Smooth muscle cell (in vitro differentiated cells): ENCODE measurements around the gene MSRB3. TPM values are rescaled to one million over a fixed set of nuclear protein-coding genes. Genes with fewer than 3 reads are reported as not detected.

Experiments
- DNase-seq: peaks from one replicate; lab custom pipeline; 2025; ENCODE audit not compliant: unreplicated experiment; lab: John Stamatoyannopoulos, UW
- H2AFZ ChIP-seq: fragments of 200-600 bp; sonication (generic); 2 replicates; pipeline ENCODE4 v1.6.0; 2016; ENCODE audit warnings: antibody characterized with exemption, low read depth, mild to moderate bottlenecking
- H3F3A ChIP-seq: fragments of 200-600 bp; sonication (generic); 2 replicates; pipeline ENCODE4 v1.6.0; 2017; ENCODE audit warnings: antibody characterized with exemption, low read depth
- H3K27ac ChIP-seq: fragments of 200-600 bp; sonication (generic); 2 replicates; pipeline ENCODE4 v1.5.1; 2016; ENCODE audit warnings: low read depth, mild to moderate bottlenecking
- H3K27me3 ChIP-seq: fragments of 200-600 bp; sonication (generic); 2 replicates; pipeline ENCODE4 v1.6.1; 2016; ENCODE audit warnings: low read depth, mild to moderate bottlenecking
- H3K36me3 ChIP-seq: fragments of 200-600 bp; sonication (generic); 2 replicates; pipeline ENCODE4 v1.5.1; 2016; ENCODE audit warnings: low read depth
- H3K4me1 ChIP-seq: fragments of 200-600 bp; sonication (generic); 2 replicates; pipeline ENCODE4 v1.5.1; 2016; ENCODE audit warnings: low read depth
- H3K4me2 ChIP-seq: fragments of 200-600 bp; sonication (generic); 2 replicates; pipeline ENCODE4 v1.6.0; 2016; ENCODE audit warnings: mild to moderate bottlenecking
- H3K4me3 ChIP-seq: fragments of 200-600 bp; sonication (generic); 2 replicates; pipeline ENCODE4 v1.5.1; 2016; ENCODE audit warnings: mild to moderate bottlenecking
- H3K79me2 ChIP-seq: fragments of 200-600 bp; sonication (generic); 2 replicates; pipeline ENCODE4 v1.6.0; 2016; ENCODE audit warnings: low read depth, mild to moderate bottlenecking
- H3K9ac ChIP-seq: fragments of 200-600 bp; sonication (generic); 2 replicates; pipeline ENCODE4 v1.6.0; 2016; ENCODE audit warnings: low read depth
- H3K9me3 ChIP-seq: fragments of 200-600 bp; sonication (generic); replicated peaks from 2 replicates; pipeline ENCODE4 v1.5.1; 2016; ENCODE audit warnings: low read depth
- H4K20me1 ChIP-seq: fragments of 200-600 bp; sonication (generic); 2 replicates; pipeline ENCODE4 v1.6.0; 2016; ENCODE audit warnings: low read depth
- WGBS: methylation state at CpG from one replicate; pipeline ENCODE4 v1.1.7; 2016; ENCODE audit warnings: low lambda C conversion rate; 5-methylcytosine and 5-hydroxymethylcytosine counted together
- polyA plus RNA-seq: library from polyadenylated mRNA; unstranded; fragments of >200 nt; fragmentation: Nextera tagmentation; extraction: Ambion mirVana; gene quantifications from 2 replicates; pipeline ENCODE4 v1.2.1, GENCODE V29; 2016
- total RNA-seq: library from RNA; depleted of rRNA; stranded (reverse); fragments of >200 nt; gene quantifications from 2 replicates; pipeline ENCODE4 v1.2.3, GENCODE V29; 2014
- TF ChIP-seq, protein P1 (sequence below): fragments of 200-600 bp; sonication (generic); IDR thresholded peaks from 2 replicates; pipeline ENCODE4 v1.5.1; 2017; ENCODE audit warnings: borderline replicate concordance, mild to moderate bottlenecking, antibody characterized with exemption; ENCODE audit not compliant: insufficient read depth, poor library complexity, severe bottlenecking

Gene MSRB3
- total and polyA plus RNA-seq, 2 experiments from 2014 or later: 63.1 to 107 TPM

DNA sequence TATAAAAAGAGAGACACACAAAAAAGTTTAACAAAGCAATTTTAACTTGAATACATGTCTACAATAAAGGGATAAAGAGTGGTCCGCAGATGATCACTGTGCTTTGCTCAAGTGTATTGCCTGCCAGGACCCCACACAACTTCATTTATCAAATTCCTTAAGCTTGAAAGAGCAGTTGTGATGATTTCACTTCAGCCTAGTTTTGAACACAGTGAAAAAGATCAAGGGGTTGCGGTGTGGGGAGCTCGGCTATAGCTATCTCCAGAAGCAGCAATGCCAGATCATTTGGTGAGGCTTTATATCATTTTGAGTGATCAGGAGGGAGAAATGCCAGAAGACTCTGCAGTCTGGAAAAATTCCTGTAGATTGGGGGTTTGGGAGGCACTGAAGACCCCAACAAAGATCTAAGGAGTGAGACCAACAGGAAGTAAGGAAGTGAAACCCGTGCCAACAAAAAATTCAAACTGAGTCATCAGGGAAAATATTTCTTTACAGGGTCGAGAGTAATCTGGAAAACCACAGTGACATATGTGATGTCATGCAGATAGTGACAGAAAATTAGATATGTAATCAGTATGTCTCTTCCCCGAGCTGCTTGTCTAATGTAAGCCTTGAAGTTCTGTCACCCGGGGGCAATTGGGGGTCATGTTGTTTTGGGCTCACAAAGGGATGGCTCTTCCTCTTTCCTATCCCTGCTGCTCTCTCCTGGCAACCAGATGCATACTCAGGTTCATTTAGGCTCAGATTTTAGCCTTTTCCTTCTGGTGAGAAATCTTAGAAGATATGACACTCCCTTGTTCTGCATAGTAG lies 221.8 kb downstream of the MSRB3 start:
- peak overlapping the region; percentile 74 for H3K9ac ChIP-seq
- H3K4me2 ChIP-seq: peak overlapping the region; percentile 78
- H4K20me1 ChIP-seq: no peaks in the 10 kb centered on the region
- H3K4me1 ChIP-seq: peaks cover 9% of the 10 kb centered on the region
- no peaks in the 10 kb centered on the region for H3K27me3 ChIP-seq
- H3K27ac ChIP-seq: peak overlapping the region; percentile 94
- no peaks in the 10 kb centered on the region for H3K36me3 ChIP-seq
- 15% methylated on average over 7 of the region's 7 CpGs for WGBS
- H3K9me3 ChIP-seq: no peaks in the 10 kb centered on the region
- H3K79me2 ChIP-seq: no peaks in the 10 kb centered on the region
- no peak for DNase-seq
- TF ChIP-seq, protein P1, sequence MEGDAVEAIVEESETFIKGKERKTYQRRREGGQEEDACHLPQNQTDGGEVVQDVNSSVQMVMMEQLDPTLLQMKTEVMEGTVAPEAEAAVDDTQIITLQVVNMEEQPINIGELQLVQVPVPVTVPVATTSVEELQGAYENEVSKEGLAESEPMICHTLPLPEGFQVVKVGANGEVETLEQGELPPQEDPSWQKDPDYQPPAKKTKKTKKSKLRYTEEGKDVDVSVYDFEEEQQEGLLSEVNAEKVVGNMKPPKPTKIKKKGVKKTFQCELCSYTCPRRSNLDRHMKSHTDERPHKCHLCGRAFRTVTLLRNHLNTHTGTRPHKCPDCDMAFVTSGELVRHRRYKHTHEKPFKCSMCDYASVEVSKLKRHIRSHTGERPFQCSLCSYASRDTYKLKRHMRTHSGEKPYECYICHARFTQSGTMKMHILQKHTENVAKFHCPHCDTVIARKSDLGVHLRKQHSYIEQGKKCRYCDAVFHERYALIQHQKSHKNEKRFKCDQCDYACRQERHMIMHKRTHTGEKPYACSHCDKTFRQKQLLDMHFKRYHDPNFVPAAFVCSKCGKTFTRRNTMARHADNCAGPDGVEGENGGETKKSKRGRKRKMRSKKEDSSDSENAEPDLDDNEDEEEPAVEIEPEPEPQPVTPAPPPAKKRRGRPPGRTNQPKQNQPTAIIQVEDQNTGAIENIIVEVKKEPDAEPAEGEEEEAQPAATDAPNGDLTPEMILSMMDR: no peak
- H3K4me3 ChIP-seq: peak overlapping the region; percentile 8
- H2AFZ ChIP-seq: no peak overlapping the region
- peaks cover 20% of the 10 kb centered on the region for H3F3A ChIP-seq

DNA sequence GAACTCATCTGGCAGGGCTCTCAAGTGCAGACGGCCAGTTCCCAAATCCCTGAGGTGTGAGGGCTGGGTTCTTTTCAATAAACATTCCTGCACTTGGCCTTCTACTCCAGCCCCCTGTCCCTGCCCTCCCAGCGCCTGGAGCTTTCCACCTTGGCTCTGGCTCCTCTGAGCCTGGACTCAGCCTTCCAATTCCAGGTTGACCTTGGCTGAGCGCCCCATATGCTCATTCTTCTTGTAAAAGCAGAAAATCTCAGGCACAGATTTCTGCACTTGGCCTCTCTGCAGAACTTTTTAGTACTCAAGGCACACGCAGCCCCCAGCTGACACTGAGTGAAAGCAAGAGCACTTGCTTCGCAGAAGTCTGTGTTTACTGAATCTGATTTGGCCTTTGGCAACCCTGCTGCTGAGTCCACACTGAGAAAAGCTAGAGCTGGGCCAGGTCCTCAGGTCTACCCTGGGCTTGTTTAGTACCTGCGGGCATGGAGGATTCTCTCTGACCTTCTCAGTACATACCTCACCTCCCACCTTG lies 222.7 kb downstream of the MSRB3 start:
- Histone ChIP-seq H3K9ac (no peak overlapping the region), H3K4me3 (no peak overlapping the region), H3K36me3 (no peaks in the 10 kb centered on the region), H3K79me2 (no peaks in the 10 kb centered on the region), H3K27ac (peak overlapping the region; percentile 94), H3K4me1 (peaks cover 8% of the 10 kb centered on the region), H3K9me3 (no peaks in the 10 kb centered on the region), H2AFZ (no peak overlapping the region), H3F3A (peaks cover 19% of the 10 kb centered on the region), H3K27me3 (no peaks in the 10 kb centered on the region), H4K20me1 (no peaks in the 10 kb centered on the region), H3K4me2 (peak overlapping the region; percentile 78)
- DNase-seq: no peak
- 55% methylated on average over 6 of the region's 6 CpGs for WGBS
- TF ChIP-seq, protein P1: no peak

DNA sequence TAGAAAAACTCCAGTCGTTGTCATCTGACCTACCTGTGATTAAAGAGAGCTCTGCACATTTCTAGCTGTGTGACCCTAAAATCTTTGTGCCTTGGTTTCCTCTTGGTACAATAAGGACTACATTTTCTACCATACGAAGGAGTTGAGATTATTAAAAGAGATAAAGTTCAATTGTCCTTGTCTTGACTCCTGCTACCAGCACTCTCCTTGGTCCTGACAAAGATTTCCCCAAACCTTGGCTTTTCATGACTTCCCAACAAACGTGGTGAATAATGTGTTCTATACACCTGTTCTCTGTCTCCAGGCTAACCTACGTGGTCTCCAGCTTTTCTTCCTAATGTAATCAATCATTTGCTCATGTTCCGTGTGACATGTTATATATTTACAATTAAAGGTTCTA lies 223.5 kb downstream of the MSRB3 start:
- Histone ChIP-seq H3K27me3 (no peaks in the 10 kb centered on the region), H2AFZ (no peak overlapping the region), H3K4me2 (no peak overlapping the region), H4K20me1 (no peaks in the 10 kb centered on the region), H3K79me2 (no peaks in the 10 kb centered on the region), H3K9me3 (no peaks in the 10 kb centered on the region), H3F3A (peaks cover 15% of the 10 kb centered on the region), H3K9ac (no peak overlapping the region), H3K4me1 (peaks cover 8% of the 10 kb centered on the region), H3K36me3 (no peaks in the 10 kb centered on the region), H3K4me3 (no peak overlapping the region), H3K27ac (no peak overlapping the region)
- WGBS: 88% methylated on average over 5 of the region's 5 CpGs
- TF ChIP-seq, protein P1: no peak
- DNase-seq: no peak
